Mesodermal cell (in vitro differentiated cells): Measurements from ENCODE around the gene ADO.
A peak's percentile ranks its signal among the peaks of the same experiment; 100 is the strongest.

Experiments used
- H3K27ac ChIP-seq: 2 replicates; pipeline ENCODE4 v1.7.0; 2013; ENCODE audit warnings: mild to moderate bottlenecking, low read depth, low read length, moderate library complexity; ENCODE audit not compliant: severe bottlenecking
- H3K36me3 ChIP-seq: 2 replicates; pipeline ENCODE4 v1.7.1; 2013; ENCODE audit warnings: mild to moderate bottlenecking, low read length, moderate library complexity; ENCODE audit not compliant: control insufficient read depth, insufficient read depth
- H3K4me1 ChIP-seq: one replicate; pipeline ENCODE4 v1.7.1; 2013; ENCODE audit warnings: mild to moderate bottlenecking, low read length; ENCODE audit not compliant: insufficient read depth, control insufficient read depth, poor library complexity, severe bottlenecking
- H3K4me3 ChIP-seq: 2 replicates; pipeline ENCODE4 v1.7.0; 2013; ENCODE audit warnings: low read length, control low read depth, mild to moderate bottlenecking; ENCODE audit not compliant: insufficient read depth, poor library complexity, severe bottlenecking; ENCODE audit errors: extremely low read depth
- H3K9me3 ChIP-seq: 2 replicates; pipeline ENCODE4 v1.7.1; 2013; ENCODE audit warnings: mild to moderate bottlenecking, low read length, moderate library complexity; ENCODE audit not compliant: control insufficient read depth
- WGBS, 2 experiments: methylation state at CpG; one replicate each; pipeline ENCODE4 v1.1.5; 2013; ENCODE audit warnings: missing lambda C conversion rate in 2 of 2; ENCODE audit not compliant: insufficient coverage in 2 of 2; 5-methylcytosine and 5-hydroxymethylcytosine counted together

The ADO gene

DNA sequence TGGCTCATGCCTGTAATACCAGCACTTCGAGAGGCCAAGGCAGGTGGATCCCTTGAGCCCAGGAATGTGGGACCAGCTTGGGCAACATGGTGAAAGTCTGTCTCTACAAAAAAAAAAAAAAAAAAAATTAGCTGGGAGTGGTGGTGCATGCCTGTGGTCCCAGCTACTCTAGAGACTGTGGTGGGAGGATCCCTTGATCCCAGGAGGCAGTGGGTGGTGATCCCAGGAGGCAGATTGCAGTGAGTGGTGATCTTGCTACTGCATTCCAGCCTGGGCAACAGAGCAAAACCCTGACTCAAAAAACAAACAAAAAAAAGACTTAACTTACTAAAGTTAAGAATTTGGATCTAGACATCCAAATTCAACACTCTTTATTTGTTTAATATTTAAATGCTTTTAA lies 10.2 kb upstream of the ADO start:
- H3K4me1 ChIP-seq, result no peaks in the 10 kb centered on the region
- H3K4me3 ChIP-seq, result no peak overlapping the region
- H3K27ac ChIP-seq, result no peak overlapping the region
- H3K36me3 ChIP-seq, result no peaks in the 10 kb centered on the region
- WGBS, 2 experiments, result 100% methylated on average over 1 of the region's 1 CpG; no CpG with 5 or more reads in 1 of the 2 experiments
- H3K9me3 ChIP-seq, result no peaks in the 10 kb centered on the region

DNA sequence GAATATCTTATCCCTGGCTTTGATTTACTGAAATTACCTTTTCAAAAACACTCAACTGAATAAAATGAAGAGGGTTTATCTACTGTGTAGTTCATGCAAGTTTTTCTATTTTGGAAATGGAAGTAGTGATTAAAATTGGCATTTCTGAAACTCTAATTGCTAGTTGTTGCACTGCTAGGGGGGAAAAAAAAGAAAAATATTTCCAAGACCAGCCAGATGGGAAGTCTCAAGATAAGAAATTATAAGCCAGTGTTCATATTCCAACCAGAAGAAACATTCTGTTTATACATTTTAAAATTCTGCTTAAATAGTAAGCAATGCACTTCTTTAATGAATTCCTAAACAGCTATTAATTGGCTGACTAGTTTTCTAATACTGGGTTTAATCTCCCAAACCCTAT lies 9.4 kb upstream of the ADO start:
- Histone ChIP-seq H3K4me3 (no peak overlapping the region), H3K27ac (no peak overlapping the region), H3K36me3 (no peaks in the 10 kb centered on the region), H3K9me3 (no peaks in the 10 kb centered on the region), H3K4me1 (no peaks in the 10 kb centered on the region)

DNA sequence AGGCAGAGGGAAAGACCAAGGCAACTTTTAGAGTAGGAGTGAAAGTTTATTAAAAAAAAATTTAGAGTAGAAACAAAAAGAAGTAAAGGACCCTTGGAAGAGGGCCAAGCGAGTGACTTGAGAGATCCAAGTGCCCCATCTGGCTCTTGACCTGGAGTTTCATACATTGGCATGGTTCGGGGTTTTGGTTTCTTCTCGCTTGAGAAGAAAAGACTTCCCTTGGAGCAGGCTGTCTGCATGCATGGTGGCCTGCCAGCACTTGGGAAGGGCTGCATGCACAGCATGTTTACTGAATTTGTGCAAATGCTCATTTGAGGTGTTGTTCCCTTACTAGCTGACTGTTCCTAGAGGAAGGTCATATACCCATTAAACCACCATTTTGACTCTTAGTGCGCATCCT lies 8.8 kb upstream of the ADO start:
- Histone ChIP-seq H3K4me3 (no peak overlapping the region), H3K4me1 (no peaks in the 10 kb centered on the region), H3K27ac (no peak overlapping the region), H3K9me3 (no peaks in the 10 kb centered on the region), H3K36me3 (no peaks in the 10 kb centered on the region)
- 86 to 95% methylated on average over 2 to 4 of the region's 4 CpGs for WGBS, 2 experiments

DNA sequence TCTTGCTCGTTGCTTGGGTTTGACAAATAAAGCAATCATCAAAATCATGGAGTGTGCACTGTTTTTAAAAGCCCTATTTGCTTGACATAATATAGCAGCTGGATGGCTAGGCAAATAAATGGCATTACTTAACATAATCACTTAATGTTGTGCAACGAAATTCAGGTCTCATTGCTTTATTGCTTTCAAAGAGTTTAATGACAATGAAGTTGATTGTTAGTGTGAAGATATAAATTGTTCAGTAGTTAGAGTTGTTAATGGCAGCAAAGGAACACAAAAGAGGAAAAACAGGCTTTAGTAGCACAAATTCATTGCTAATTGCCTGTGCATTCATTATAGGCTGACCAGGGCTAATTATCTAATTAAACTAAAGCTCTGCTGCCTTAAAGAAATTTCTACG lies 7.6 kb upstream of the ADO start:
- Histone ChIP-seq H3K4me3 (no peak overlapping the region), H3K27ac (no peak overlapping the region), H3K36me3 (no peaks in the 10 kb centered on the region), H3K4me1 (no peaks in the 10 kb centered on the region), H3K9me3 (no peaks in the 10 kb centered on the region)
- WGBS, 2 experiments, result no CpG with 5 or more reads among the region's 3 CpGs

DNA sequence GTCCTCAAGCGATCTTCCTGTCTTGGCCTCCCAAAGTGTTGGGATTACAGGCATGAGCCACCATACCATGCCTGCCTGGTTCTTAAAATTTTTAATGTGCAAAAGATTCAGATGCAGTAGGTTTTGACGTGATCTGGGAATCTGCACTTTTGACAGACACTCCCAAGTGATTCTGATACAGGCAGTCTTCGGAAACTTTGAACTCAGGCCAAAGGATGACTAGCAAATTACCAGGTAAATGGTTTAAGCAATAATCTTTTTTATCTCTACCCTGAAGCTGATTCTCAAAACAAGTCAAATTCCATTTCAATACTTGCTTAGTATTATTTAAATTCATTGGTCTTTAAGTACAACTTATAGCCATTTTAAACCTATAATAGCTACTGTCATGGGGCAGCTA lies 2.6 kb upstream of the ADO start:
- H3K9me3 ChIP-seq, result no peaks in the 10 kb centered on the region
- WGBS, 2 experiments, result 86 to 100% methylated on average over 1 of the region's 3 CpGs
- H3K4me1 ChIP-seq, result peaks cover 6% of the 10 kb centered on the region
- no peak overlapping the region for H3K4me3 ChIP-seq
- H3K36me3 ChIP-seq, result peaks cover 4% of the 10 kb centered on the region
- H3K27ac ChIP-seq, result no peak overlapping the region

DNA sequence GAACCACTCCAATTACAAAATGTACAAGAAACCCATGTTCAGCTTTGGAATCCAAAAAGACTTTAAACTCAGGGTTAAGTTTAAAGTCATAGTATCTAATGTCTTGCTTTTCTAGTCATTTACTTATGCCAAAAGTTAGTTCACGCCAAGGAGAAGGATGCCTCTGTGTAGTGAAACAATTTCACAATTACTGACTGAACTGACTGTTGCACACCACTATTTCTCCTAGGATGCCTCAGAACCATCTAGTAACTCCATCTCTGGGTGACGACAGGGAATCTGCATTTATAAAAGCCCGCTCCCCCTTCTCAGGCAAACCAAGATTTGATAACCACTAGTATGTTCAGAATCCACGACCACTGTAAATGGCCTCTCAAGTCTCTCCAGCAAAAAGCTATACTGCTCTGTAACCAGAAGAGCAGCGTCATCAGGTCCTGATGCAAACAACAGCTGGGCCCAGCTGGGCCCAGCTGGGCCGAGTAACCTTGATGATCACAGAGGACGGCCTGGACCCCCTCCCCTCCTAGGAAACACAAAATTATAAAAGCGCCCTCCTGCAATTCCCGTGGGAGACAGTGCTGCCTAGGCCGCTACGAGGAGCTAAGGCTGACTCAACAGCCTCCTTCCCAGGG lies 680 bp upstream of the ADO start:
- Histone ChIP-seq H3K4me1 (peaks cover 13% of the 10 kb centered on the region), H3K4me3 (peak overlapping the region; percentile 79), H3K9me3 (no peaks in the 10 kb centered on the region), H3K27ac (peak overlapping the region; percentile 93), H3K36me3 (peaks cover 17% of the 10 kb centered on the region)
- WGBS, 2 experiments, result 46 to 57% methylated on average over 9 to 11 of the region's 11 CpGs

DNA sequence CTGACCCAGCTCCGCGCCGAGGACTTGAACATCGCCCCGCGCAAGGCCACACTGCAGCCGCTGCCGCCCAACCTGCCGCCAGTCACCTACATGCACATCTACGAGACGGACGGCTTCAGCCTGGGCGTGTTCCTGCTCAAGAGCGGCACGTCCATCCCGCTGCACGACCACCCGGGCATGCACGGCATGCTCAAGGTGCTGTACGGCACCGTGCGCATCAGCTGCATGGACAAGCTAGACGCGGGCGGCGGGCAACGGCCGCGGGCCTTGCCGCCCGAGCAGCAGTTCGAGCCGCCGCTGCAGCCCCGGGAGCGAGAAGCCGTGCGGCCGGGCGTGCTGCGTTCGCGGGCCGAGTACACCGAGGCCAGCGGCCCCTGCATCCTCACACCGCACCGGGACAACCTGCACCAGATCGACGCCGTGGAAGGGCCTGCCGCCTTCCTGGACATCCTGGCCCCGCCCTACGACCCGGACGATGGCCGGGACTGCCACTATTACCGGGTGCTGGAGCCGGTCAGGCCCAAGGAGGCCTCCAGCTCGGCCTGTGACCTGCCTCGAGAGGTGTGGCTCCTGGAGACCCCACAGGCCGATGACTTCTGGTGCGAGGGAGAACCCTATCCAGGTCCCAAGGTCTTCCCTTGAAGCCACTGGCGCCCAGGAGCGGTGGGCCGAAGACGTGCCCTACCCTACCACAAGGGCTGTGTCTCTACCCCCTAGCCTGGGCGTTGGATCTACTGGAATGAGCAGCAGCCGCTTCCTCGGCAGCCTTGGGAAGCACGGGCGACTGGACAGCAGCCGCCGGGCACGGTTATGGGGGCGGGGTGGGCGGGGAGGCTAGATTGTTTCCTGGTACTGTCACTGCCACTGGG lies 945 bp downstream of the ADO start:
- Histone ChIP-seq H3K36me3 (peaks cover 20% of the 10 kb centered on the region), H3K4me3 (peak overlapping the region; percentile 79), H3K27ac (peak overlapping the region; percentile 93), H3K4me1 (peaks cover 13% of the 10 kb centered on the region), H3K9me3 (no peaks in the 10 kb centered on the region)
- WGBS, 2 experiments, result 0% methylated on average over 42 to 65 of the region's 77 CpGs

DNA sequence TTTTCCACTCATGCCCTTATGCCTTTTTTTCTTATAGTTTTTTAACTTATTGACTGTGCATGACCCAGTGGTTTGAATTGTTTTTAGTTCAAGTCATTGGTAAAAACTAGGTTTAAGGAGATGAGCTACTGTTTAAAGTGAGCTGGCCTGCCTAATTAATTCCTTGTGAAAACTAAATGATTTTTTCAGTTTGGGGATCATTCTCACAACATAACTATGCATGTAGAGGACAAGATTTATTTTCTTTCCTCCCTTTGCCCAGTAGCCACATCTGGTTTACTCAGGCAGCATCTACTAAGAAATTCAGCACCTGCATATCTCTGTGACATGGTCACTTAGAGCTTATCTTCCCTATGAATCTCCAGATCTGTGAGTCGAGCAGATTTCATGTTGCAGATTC lies 1.7 kb downstream of the ADO start:
- Histone ChIP-seq H3K4me3 (peak overlapping the region; percentile 79), H3K27ac (no peak overlapping the region), H3K4me1 (peaks cover 13% of the 10 kb centered on the region), H3K36me3 (peaks cover 20% of the 10 kb centered on the region), H3K9me3 (no peaks in the 10 kb centered on the region)
- no CpG with 5 or more reads among the region's 1 CpG for WGBS, 2 experiments

DNA sequence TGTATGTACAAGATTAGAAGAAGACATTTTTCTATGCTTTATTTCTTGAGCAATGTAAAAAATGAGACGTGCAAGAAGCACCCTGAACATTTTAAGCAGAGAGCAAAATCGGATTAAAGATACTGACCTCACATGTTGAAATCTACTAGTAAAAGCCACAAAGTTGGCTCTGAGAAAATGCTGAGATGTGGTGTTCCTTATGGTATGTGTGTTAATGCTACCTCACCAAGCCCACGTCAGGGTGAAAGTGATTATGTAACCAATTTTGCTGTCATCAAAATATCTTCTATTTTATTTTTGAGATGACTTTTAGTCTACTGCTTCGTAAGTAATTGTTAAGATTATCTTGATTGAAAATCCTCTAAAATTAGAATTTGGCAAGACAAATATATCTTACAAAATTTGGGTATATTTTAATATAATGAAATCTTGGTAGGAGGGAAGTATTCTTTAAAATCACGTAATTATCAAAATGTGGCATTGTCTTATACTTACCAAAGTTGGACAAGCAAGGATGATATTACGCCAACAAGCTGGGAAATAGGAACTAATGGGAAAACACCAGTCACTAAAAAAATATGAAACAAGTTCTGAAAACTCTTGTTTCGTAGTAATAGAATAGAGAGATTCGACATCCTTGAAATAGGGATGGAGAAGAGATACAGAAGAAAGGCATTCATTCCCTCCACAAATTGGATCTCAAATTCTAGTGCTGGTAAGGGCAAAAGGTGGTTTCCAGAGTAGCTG lies 5.8 kb downstream of the ADO start:
- no peak overlapping the region for H3K27ac ChIP-seq
- no peaks in the 10 kb centered on the region for H3K9me3 ChIP-seq
- H3K4me3 ChIP-seq, result no peak overlapping the region
- peaks cover 20% of the 10 kb centered on the region for H3K4me1 ChIP-seq
- H3K36me3 ChIP-seq, result peaks cover 24% of the 10 kb centered on the region
- WGBS, 2 experiments, result 95 to 100% methylated on average over 2 to 4 of the region's 8 CpGs

DNA sequence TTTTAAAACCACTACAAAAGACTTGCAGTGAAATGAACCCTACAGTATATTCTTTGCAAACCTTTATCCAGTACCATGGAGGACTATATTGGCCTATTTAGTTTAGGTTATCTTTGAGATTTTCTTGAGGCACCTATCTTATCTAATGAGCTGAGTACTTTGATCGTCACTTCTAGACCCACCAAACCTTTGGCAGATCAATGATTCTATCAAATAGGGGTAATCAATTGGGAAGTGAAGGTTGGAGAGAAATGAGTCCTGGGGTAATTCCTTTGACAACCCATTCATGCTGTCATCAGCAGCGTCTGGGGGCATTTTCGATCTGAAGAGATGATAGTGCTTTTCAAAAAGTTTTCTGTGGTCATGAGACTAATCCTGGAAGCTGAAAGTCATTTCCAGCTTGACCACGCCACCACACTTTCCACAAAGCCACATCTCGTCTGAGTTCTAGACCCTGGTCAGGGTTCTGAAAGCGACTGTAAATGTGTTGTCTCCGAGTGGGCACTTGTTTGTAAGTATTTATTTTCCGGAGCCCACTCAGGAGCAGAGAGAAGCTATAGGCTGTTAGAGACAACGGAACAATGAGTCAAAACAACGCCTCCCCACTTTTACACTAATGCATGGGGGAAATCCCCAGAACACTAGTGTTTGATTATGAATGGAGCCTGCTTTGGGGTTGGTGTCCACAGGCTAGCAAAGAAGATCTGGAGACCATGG lies 6.8 kb downstream of the ADO start:
- WGBS, 2 experiments, result 90 to 91% methylated on average over 4 to 6 of the region's 10 CpGs
- Histone ChIP-seq H3K4me3 (no peak overlapping the region), H3K4me1 (peaks cover 21% of the 10 kb centered on the region), H3K9me3 (no peaks in the 10 kb centered on the region), H3K27ac (no peak overlapping the region), H3K36me3 (peaks cover 24% of the 10 kb centered on the region)
